GM19328 (cell line): ENCODE measurements around the gene SLC5A6.
"Not testable (repeated sequence)": the region's sequence is repeated elsewhere in the genome, so short reads cannot be mapped to it uniquely, and the experiment has no call there.

Experiments
- ATAC-seq: cut with Tn5 transposase; IDR thresholded peaks from one replicate; pipeline ENCODE4 v1.9.1; 2021; ENCODE audit warnings: mild to moderate bottlenecking, moderate library complexity; ENCODE audit not compliant: unreplicated experiment

The SLC5A6 gene

GRCh38 chr2:27177441-27178351 lies 34.4 kb downstream of the SLC5A6 start:
- ATAC-seq, result no peak

- ATAC-seq, result not testable (repeated sequence)
Observed at GRCh38 chr2:27175781-27176180, 36.3 kb downstream of the SLC5A6 start.

- ATAC-seq, result no peak
Observed at GRCh38 chr2:27175330-27175729, 36.7 kb downstream of the SLC5A6 start.

- no peak for ATAC-seq
Observed at GRCh38 chr2:27174638-27175037, 37.4 kb downstream of the SLC5A6 start.

- ATAC-seq, result no peak
Observed at GRCh38 chr2:27171351-27171848, 40.7 kb downstream of the SLC5A6 start.

GRCh38 chr2:27170581-27171337 lies 41.3 kb downstream of the SLC5A6 start:
- ATAC-seq, result no peak

- ATAC-seq, result no peak
Observed at GRCh38 chr2:27164960-27165763, 46.9 kb downstream of the SLC5A6 start.

GRCh38 chr2:27162151-27163121 lies 49.6 kb downstream of the SLC5A6 start:
- no peak for ATAC-seq

- no peak for ATAC-seq
Observed at GRCh38 chr2:27160191-27160590, 51.9 kb downstream of the SLC5A6 start.

GRCh38 chr2:27159271-27159670 lies 52.8 kb downstream of the SLC5A6 start:
- no peak for ATAC-seq

- ATAC-seq, result no peak
Observed at GRCh38 chr2:27158468-27158867, 53.6 kb downstream of the SLC5A6 start.

- no peak for ATAC-seq
Observed at GRCh38 chr2:27155069-27155520, 57.0 kb downstream of the SLC5A6 start.

GRCh38 chr2:27154488-27154887 lies 57.6 kb downstream of the SLC5A6 start:
- ATAC-seq, result no peak

- no peak for ATAC-seq
Observed at GRCh38 chr2:27152796-27153464, 59.1 kb downstream of the SLC5A6 start.

GRCh38 chr2:27152102-27152795 lies 59.8 kb downstream of the SLC5A6 start:
- ATAC-seq, result no peak

GRCh38 chr2:27150639-27151230 lies 61.3 kb downstream of the SLC5A6 start:
- ATAC-seq, result no peak
